Trophoblast cell (in vitro differentiated cells and primary cell): ENCODE measurements around the gene TET1.

Source experiments
- DNase-seq, 2 donors: peaks; one replicate each; pipeline ENCODE4 v3.0.0-alpha.2; 2016
- H2AFZ ChIP-seq: 2 replicates; pipeline ENCODE4 v1.6.1; 2013; ENCODE audit warnings: low read length, moderate library complexity, mild to moderate bottlenecking; ENCODE audit not compliant: insufficient read depth, poor library complexity
- H2AK5ac ChIP-seq: 2 replicates; pipeline ENCODE4 v1.6.1; 2013; ENCODE audit warnings: mild to moderate bottlenecking, low read length
- H2BK120ac ChIP-seq: 2 replicates; pipeline ENCODE4 v1.6.1; 2013; ENCODE audit warnings: low read length, mild to moderate bottlenecking, moderate library complexity; ENCODE audit not compliant: insufficient read depth, poor library complexity
- H2BK12ac ChIP-seq: 2 replicates; pipeline ENCODE4 v1.6.1; 2013; ENCODE audit warnings: mild to moderate bottlenecking, low read length, moderate library complexity
- H2BK5ac ChIP-seq: 2 replicates; pipeline ENCODE4 v1.6.1; 2013; ENCODE audit warnings: low read length, low read depth, moderate library complexity, mild to moderate bottlenecking; ENCODE audit not compliant: poor library complexity
- H3K14ac ChIP-seq: 2 replicates; pipeline ENCODE4 v1.6.1; 2013; ENCODE audit warnings: mild to moderate bottlenecking, low read length
- H3K18ac ChIP-seq: 2 replicates; pipeline ENCODE4 v1.6.1; 2013; ENCODE audit warnings: mild to moderate bottlenecking, low read length
- H3K23ac ChIP-seq: 2 replicates; pipeline ENCODE4 v1.6.1; 2013; ENCODE audit warnings: low read length
- H3K27ac ChIP-seq: 2 replicates; pipeline ENCODE4 v1.5.1; 2013; ENCODE audit warnings: low read depth, mild to moderate bottlenecking, inconsistent platforms, low read length, moderate library complexity
- H3K27me3 ChIP-seq: 2 replicates; pipeline ENCODE4 v1.6.1; 2013; ENCODE audit warnings: inconsistent platforms, mild to moderate bottlenecking, low read length, moderate library complexity; ENCODE audit not compliant: insufficient read depth
- H3K36me3 ChIP-seq, 2 experiments: 1 replicate in 1 of 2; 2 replicates in 1 of 2; pipeline ENCODE4 v1.6.1; 2013; ENCODE audit warnings: low read length in 2 of 2, mild to moderate bottlenecking in 2 of 2, moderate library complexity in 1 of 2; ENCODE audit not compliant: insufficient read depth in 2 of 2, control insufficient read depth in 1 of 2
- H3K4ac ChIP-seq: 2 replicates; pipeline ENCODE4 v1.6.1; 2013; ENCODE audit warnings: low read depth, mild to moderate bottlenecking, low read length, moderate library complexity
- H3K4me1 ChIP-seq, 2 experiments: 1 replicate in 1 of 2; 2 replicates in 1 of 2; pipeline ENCODE4 v1.6.1; 2013; ENCODE audit warnings: low read length in 2 of 2, mild to moderate bottlenecking in 2 of 2, moderate library complexity in 1 of 2; ENCODE audit not compliant: insufficient read depth in 2 of 2, control insufficient read depth in 1 of 2
- H3K4me2 ChIP-seq: 2 replicates; pipeline ENCODE4 v1.6.1; 2013; ENCODE audit warnings: inconsistent platforms, mild to moderate bottlenecking, low read length, moderate library complexity
- H3K4me3 ChIP-seq: 2 replicates; pipeline ENCODE4 v1.5.1; 2013; ENCODE audit warnings: mild to moderate bottlenecking, low read depth, low read length, inconsistent platforms
- H3K79me1 ChIP-seq: one replicate; pipeline ENCODE4 v1.6.1; 2013; ENCODE audit warnings: low read length
- H3K79me2 ChIP-seq: 2 replicates; pipeline ENCODE4 v1.6.1; 2013; ENCODE audit warnings: low read length, mild to moderate bottlenecking; ENCODE audit not compliant: control insufficient read depth, insufficient read depth, poor library complexity
- H3K9ac ChIP-seq: 2 replicates; pipeline ENCODE4 v1.6.1; 2013; ENCODE audit warnings: mild to moderate bottlenecking, low read length
- H3K9me3 ChIP-seq: 2 replicates; pipeline ENCODE4 v1.6.1; 2013; ENCODE audit warnings: low read depth, mild to moderate bottlenecking, control low read depth, inconsistent platforms, low read length; ENCODE audit not compliant: insufficient read depth
- H4K12ac ChIP-seq: 2 replicates; pipeline ENCODE4 v1.6.1; 2013; ENCODE audit warnings: low read depth, mild to moderate bottlenecking, low read length, moderate library complexity
- H4K8ac ChIP-seq: 2 replicates; pipeline ENCODE4 v1.6.1; 2013; ENCODE audit warnings: low read depth, mild to moderate bottlenecking, low read length, moderate library complexity
- H4K91ac ChIP-seq: one replicate; pipeline ENCODE4 v1.6.1; 2013; ENCODE audit warnings: low read depth, mild to moderate bottlenecking, low read length, moderate library complexity
- WGBS: extraction: QIAGEN DNeasy Blood & Tissue Kit; methylation state at CpG from one replicate; pipeline ENCODE4 v1.1.7; 2013; ENCODE audit warnings: missing lambda C conversion rate; ENCODE audit not compliant: insufficient read length, insufficient coverage; ENCODE audit errors: extremely low coverage; 5-methylcytosine and 5-hydroxymethylcytosine counted together

The TET1 gene

GRCh38 chr10:68696018-68696417 is 135.9 kb downstream of the TET1 start:
- whole genome bisulfite sequencing = no CpG with 5 or more reads among the region's 1 CpG

GRCh38 chr10:68697106-68697505 is 137.0 kb downstream of the TET1 start:
- DNase-seq = no peak
- H2BK12ac ChIP-seq = no peak overlapping the region
- no peak overlapping the region for H4K91ac ChIP-seq
- H2AFZ ChIP-seq = no peak overlapping the region
- no peaks in the 10 kb centered on the region for H3K79me1 ChIP-seq
- no peaks in the 10 kb centered on the region for H3K79me2 ChIP-seq
- no peaks in the 10 kb centered on the region for H3K4me1 ChIP-seq
- no peaks in the 10 kb centered on the region for H3K9me3 ChIP-seq
- no peak overlapping the region for H3K4ac ChIP-seq
- H2BK120ac ChIP-seq = no peak overlapping the region
- no peak overlapping the region for H4K12ac ChIP-seq
- no peak overlapping the region for H3K18ac ChIP-seq
- H3K27ac ChIP-seq = no peak overlapping the region
- H3K23ac ChIP-seq = no peak overlapping the region
- no peak overlapping the region for H3K4me2 ChIP-seq
- H3K9ac ChIP-seq = no peak overlapping the region
- no peak overlapping the region for H4K8ac ChIP-seq
- no peak overlapping the region for H2AK5ac ChIP-seq
- H3K14ac ChIP-seq = no peak overlapping the region
- WGBS = no CpG with 5 or more reads among the region's 1 CpG
- H3K4me3 ChIP-seq = no peak overlapping the region
- H3K36me3 ChIP-seq = no peaks in the 10 kb centered on the region
- no peaks in the 10 kb centered on the region for H3K27me3 ChIP-seq
- H2BK5ac ChIP-seq = no peak overlapping the region

More at GRCh38 chr10:68696018-68696417, 135.9 kb downstream of the TET1 start:
- Histone ChIP-seq H3K9ac (no peak overlapping the region), H4K12ac (no peak overlapping the region), H4K8ac (no peak overlapping the region), H3K4me1 (no peaks in the 10 kb centered on the region), H3K27me3 (no peaks in the 10 kb centered on the region), H4K91ac (no peak overlapping the region), H3K9me3 (no peaks in the 10 kb centered on the region), H3K79me1 (no peaks in the 10 kb centered on the region), H3K4me2 (no peak overlapping the region), H3K79me2 (no peaks in the 10 kb centered on the region), H3K27ac (no peak overlapping the region), H2BK5ac (no peak overlapping the region), H2AK5ac (no peak overlapping the region), H3K23ac (no peak overlapping the region), H3K4ac (no peak overlapping the region), H2AFZ (no peak overlapping the region), H3K18ac (no peak overlapping the region), H3K4me3 (no peak overlapping the region), H2BK12ac (no peak overlapping the region), H3K14ac (no peak overlapping the region), H3K36me3 (peaks cover 3 to 6% of the 10 kb centered on the region in 2 experiments), H2BK120ac (no peak overlapping the region)
- no peak for DNase-seq

- no peak overlapping the region for H4K8ac ChIP-seq
- H4K91ac ChIP-seq = no peak overlapping the region
- no peak overlapping the region for H3K23ac ChIP-seq
- H3K4me2 ChIP-seq = no peak overlapping the region
- no peaks in the 10 kb centered on the region for H3K79me1 ChIP-seq
- H2BK120ac ChIP-seq = no peak overlapping the region
- no peak overlapping the region for H3K4ac ChIP-seq
- H3K4me3 ChIP-seq = no peak overlapping the region
- H3K4me1 ChIP-seq = no peaks in the 10 kb centered on the region
- no peaks in the 10 kb centered on the region for H3K27me3 ChIP-seq
- H2AFZ ChIP-seq = no peak overlapping the region
- no peaks in the 10 kb centered on the region for H3K79me2 ChIP-seq
- H3K36me3 ChIP-seq = no peaks in the 10 kb centered on the region
- no peak overlapping the region for H3K9ac ChIP-seq
- no peak overlapping the region for H2BK12ac ChIP-seq
- H3K18ac ChIP-seq = no peak overlapping the region
- H2BK5ac ChIP-seq = no peak overlapping the region
- no peak overlapping the region for H3K14ac ChIP-seq
- no peaks in the 10 kb centered on the region for H3K9me3 ChIP-seq
- H2AK5ac ChIP-seq = no peak overlapping the region
- no peak for DNase-seq
- no CpG with 5 or more reads among the region's 1 CpG for WGBS
- H3K27ac ChIP-seq = no peak overlapping the region
- H4K12ac ChIP-seq = no peak overlapping the region
Observed at GRCh38 chr10:68700197-68700596, 140.1 kb downstream of the TET1 start.

- no peaks in the 10 kb centered on the region for H3K79me1 ChIP-seq
- H3K4ac ChIP-seq = no peak overlapping the region
- no peak overlapping the region for H4K91ac ChIP-seq
- H2AFZ ChIP-seq = no peak overlapping the region
- H3K4me3 ChIP-seq = no peak overlapping the region
- H3K79me2 ChIP-seq = no peaks in the 10 kb centered on the region
- H2BK12ac ChIP-seq = no peak overlapping the region
- H4K12ac ChIP-seq = no peak overlapping the region
- no peak overlapping the region for H3K9ac ChIP-seq
- no peak overlapping the region for H4K8ac ChIP-seq
- WGBS = no CpG with 5 or more reads among the region's 1 CpG
- H3K27me3 ChIP-seq = no peaks in the 10 kb centered on the region
- no peak overlapping the region for H3K18ac ChIP-seq
- H3K27ac ChIP-seq = no peak overlapping the region
- no peak overlapping the region for H3K23ac ChIP-seq
- no peak overlapping the region for H3K14ac ChIP-seq
- H3K36me3 ChIP-seq = no peaks in the 10 kb centered on the region
- no peak overlapping the region for H2BK120ac ChIP-seq
- H2BK5ac ChIP-seq = no peak overlapping the region
- H3K4me2 ChIP-seq = no peak overlapping the region
- H3K9me3 ChIP-seq = no peaks in the 10 kb centered on the region
- no peak for DNase-seq
- no peak overlapping the region for H2AK5ac ChIP-seq
- no peaks in the 10 kb centered on the region for H3K4me1 ChIP-seq
Observed at GRCh38 chr10:68705548-68705947, 145.4 kb downstream of the TET1 start.
